Measurements from ENCODE around the gene ADAMTS12.

DNA sequence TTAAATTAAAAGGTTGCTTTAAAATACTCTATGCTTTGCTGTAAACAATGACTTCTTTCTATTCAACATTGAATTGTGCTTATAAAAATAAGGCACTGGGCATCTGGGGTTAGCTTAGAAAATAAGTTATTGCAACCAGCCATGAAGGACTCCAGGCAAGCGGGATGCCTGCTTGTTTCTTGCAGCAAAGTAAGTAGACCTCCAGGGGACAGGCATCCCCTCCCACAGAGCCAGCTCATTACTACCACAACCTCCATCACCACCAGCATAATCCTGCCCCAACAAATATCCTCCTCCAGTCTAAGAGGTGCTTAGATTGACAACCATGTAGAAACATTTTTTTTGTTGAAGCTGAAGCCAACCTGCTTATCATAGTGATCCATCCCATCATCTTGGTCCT lies 260.7 kb downstream of the ADAMTS12 start:
- TF ChIP-seq ZNF274 (IDR thresholded peaks at IDR 0.05; ENCODE audit: borderline replicate concordance, extremely low read depth, low read length) (no peak), YY1 (IDR thresholded peaks at IDR 0.05; ENCODE audit: low read depth, low read length) (no peak), NRF1 (IDR thresholded peaks at IDR 0.05; ENCODE audit: low read depth, low read length) (no peak), RAD21 (IDR thresholded peaks at IDR 0.05 in 1 of 2, conservative IDR thresholded peaks at IDR 0.05 in 1 of 2; ENCODE audit: low read depth in 2 of 2, low read length in 2 of 2) (peak in 1 of 2 experiments; percentile 5; a peak in 1 of 4 replicates), BACH1 (IDR thresholded peaks at IDR 0.05; ENCODE audit: low read length) (no peak), POLR2A (IDR thresholded peaks at IDR 0.05; ENCODE audit: control extremely low read depth in 1 of 2, low read depth in 2 of 2, low read length in 2 of 2) (no peak), CHD2 (IDR thresholded peaks at IDR 0.05; ENCODE audit: low read length) (no peak), SUZ12 (IDR thresholded peaks at IDR 0.05; ENCODE audit: low read length) (no peak), SIX5 (IDR thresholded peaks at IDR 0.05; ENCODE audit: low read depth, low read length) (no peak)
- TF ChIP-seq, protein P1, sequence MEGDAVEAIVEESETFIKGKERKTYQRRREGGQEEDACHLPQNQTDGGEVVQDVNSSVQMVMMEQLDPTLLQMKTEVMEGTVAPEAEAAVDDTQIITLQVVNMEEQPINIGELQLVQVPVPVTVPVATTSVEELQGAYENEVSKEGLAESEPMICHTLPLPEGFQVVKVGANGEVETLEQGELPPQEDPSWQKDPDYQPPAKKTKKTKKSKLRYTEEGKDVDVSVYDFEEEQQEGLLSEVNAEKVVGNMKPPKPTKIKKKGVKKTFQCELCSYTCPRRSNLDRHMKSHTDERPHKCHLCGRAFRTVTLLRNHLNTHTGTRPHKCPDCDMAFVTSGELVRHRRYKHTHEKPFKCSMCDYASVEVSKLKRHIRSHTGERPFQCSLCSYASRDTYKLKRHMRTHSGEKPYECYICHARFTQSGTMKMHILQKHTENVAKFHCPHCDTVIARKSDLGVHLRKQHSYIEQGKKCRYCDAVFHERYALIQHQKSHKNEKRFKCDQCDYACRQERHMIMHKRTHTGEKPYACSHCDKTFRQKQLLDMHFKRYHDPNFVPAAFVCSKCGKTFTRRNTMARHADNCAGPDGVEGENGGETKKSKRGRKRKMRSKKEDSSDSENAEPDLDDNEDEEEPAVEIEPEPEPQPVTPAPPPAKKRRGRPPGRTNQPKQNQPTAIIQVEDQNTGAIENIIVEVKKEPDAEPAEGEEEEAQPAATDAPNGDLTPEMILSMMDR (IDR thresholded peaks at IDR 0.05; ENCODE audit: control extremely low read depth in 1 of 3, insufficient read depth in 1 of 3, low read depth in 1 of 3, low read length in 3 of 3), result no peak

Data from H1 (cell line).